Measurements from ENCODE around the gene ZC3H8.
"Not testable (repeated sequence)": the region's sequence is repeated elsewhere in the genome, so short reads cannot be mapped to it uniquely, and the experiment has no call there.

Gene ZC3H8

GRCh38 chr2:112259509-112260294, 4.9 kb upstream of the ZC3H8 start:
- peak; percentile 51 to 85 (median 71) for DNase-seq

GRCh38 chr2:112257575-112257974, 2.7 kb upstream of the ZC3H8 start:
- no peak for DNase-seq

GRCh38 chr2:112256654-112257053, 1.8 kb upstream of the ZC3H8 start:
- no peak for DNase-seq

GRCh38 chr2:112255875-112256274, 1.0 kb upstream of the ZC3H8 start:
- no peak for DNase-seq

GRCh38 chr2:112253261-112253815, 1.5 kb downstream of the ZC3H8 start:
- no peak for DNase-seq

- peak in 1 of 5 experiments; percentile 30 for DNase-seq
Measured at GRCh38 chr2:112251271-112251670, 3.6 kb downstream of the ZC3H8 start.

- DNase-seq: peak in 1 of 5 experiments; percentile 17
Measured at GRCh38 chr2:112244854-112245253, 10.0 kb downstream of the ZC3H8 start.

GRCh38 chr2:112243233-112243632, 11.6 kb downstream of the ZC3H8 start:
- no peak for DNase-seq

- DNase-seq: no peak
Measured at GRCh38 chr2:112242384-112242783, 12.5 kb downstream of the ZC3H8 start.

GRCh38 chr2:112239862-112240261, 15.0 kb downstream of the ZC3H8 start:
- DNase-seq: no peak

GRCh38 chr2:112230371-112230770, 24.5 kb downstream of the ZC3H8 start:
- no peak for DNase-seq

- no peak for DNase-seq
Measured at GRCh38 chr2:112229348-112229747, 25.5 kb downstream of the ZC3H8 start.

- no peak for DNase-seq
Measured at GRCh38 chr2:112220831-112221230, 34.0 kb downstream of the ZC3H8 start.

GRCh38 chr2:112220186-112220585, 34.7 kb downstream of the ZC3H8 start:
- no peak for DNase-seq

GRCh38 chr2:112217854-112218253, 37.0 kb downstream of the ZC3H8 start:
- no peak for DNase-seq

GRCh38 chr2:112216167-112216566, 38.7 kb downstream of the ZC3H8 start:
- DNase-seq: no peak

GRCh38 chr2:112207905-112208304, 46.9 kb downstream of the ZC3H8 start:
- DNase-seq: not testable (repeated sequence)

- peak in 1 of 5 experiments; percentile 37 for DNase-seq
Measured at GRCh38 chr2:112204411-112204810, 50.4 kb downstream of the ZC3H8 start.

GRCh38 chr2:112201696-112202430, 53.0 kb downstream of the ZC3H8 start:
- no peak for DNase-seq

- no peak for DNase-seq
Measured at GRCh38 chr2:112199188-112199587, 55.7 kb downstream of the ZC3H8 start.

- no peak for DNase-seq
Measured at GRCh38 chr2:112198780-112199179, 56.1 kb downstream of the ZC3H8 start.

GRCh38 chr2:112197868-112198267, 57.0 kb downstream of the ZC3H8 start:
- DNase-seq: no peak

- no peak for DNase-seq
Measured at GRCh38 chr2:112195950-112196349, 58.9 kb downstream of the ZC3H8 start.

All from T-helper 2 cell (primary cell).